GM18499 (cell line): ENCODE results near the gene TTC28.
"Not testable (repeated sequence)": the region's sequence is repeated elsewhere in the genome, so short reads cannot be mapped to it uniquely, and the experiment has no call there.

ENCODE experiments used
- ATAC-seq: cut with Tn5 transposase; IDR thresholded peaks from one replicate; pipeline ENCODE4 v1.9.1; 2021; ENCODE audit warnings: moderate number of reproducible peaks; ENCODE audit not compliant: insufficient read depth, unreplicated experiment

TTC28 gene

GRCh38 chr22:28379951-28380350 is 299.7 kb downstream of the TTC28 start:
- no peak for ATAC-seq

- ATAC-seq: no peak
These were observed 300.4 kb downstream of the TTC28 start for GRCh38 chr22:28379075-28379779.

GRCh38 chr22:28375761-28376534 is 303.7 kb downstream of the TTC28 start:
- no peak for ATAC-seq

GRCh38 chr22:28373831-28374230 is 305.8 kb downstream of the TTC28 start:
- no peak for ATAC-seq

- ATAC-seq: no peak
These were observed 309.8 kb downstream of the TTC28 start for GRCh38 chr22:28369854-28370253.

GRCh38 chr22:28366856-28367255 is 312.8 kb downstream of the TTC28 start:
- ATAC-seq: no peak

GRCh38 chr22:28365371-28365770 is 314.3 kb downstream of the TTC28 start:
- no peak for ATAC-seq

- not testable (repeated sequence) for ATAC-seq
These were observed 315.5 kb downstream of the TTC28 start for GRCh38 chr22:28364105-28364504.

- no peak for ATAC-seq
These were observed 318.7 kb downstream of the TTC28 start for GRCh38 chr22:28360939-28361338.

- no peak for ATAC-seq
These were observed 321.3 kb downstream of the TTC28 start for GRCh38 chr22:28358312-28358711.

- no peak for ATAC-seq
These were observed 322.4 kb downstream of the TTC28 start for GRCh38 chr22:28357193-28357592.

- no peak for ATAC-seq
These were observed 328.2 kb downstream of the TTC28 start for GRCh38 chr22:28351476-28351875.

- ATAC-seq: no peak
These were observed 330.7 kb downstream of the TTC28 start for GRCh38 chr22:28348613-28349609.

- no peak for ATAC-seq
These were observed 333.3 kb downstream of the TTC28 start for GRCh38 chr22:28346308-28346707.

- no peak for ATAC-seq
These were observed 334.5 kb downstream of the TTC28 start for GRCh38 chr22:28344918-28345703.

GRCh38 chr22:28341001-28341400 is 338.6 kb downstream of the TTC28 start:
- ATAC-seq: no peak

- ATAC-seq: no peak
These were observed 346.6 kb downstream of the TTC28 start for GRCh38 chr22:28333088-28333487.

- ATAC-seq: no peak
These were observed 347.2 kb downstream of the TTC28 start for GRCh38 chr22:28332410-28332809.

- ATAC-seq: no peak
These were observed 347.9 kb downstream of the TTC28 start for GRCh38 chr22:28331695-28332094.
